Kidney (tissue), 14 donors: ENCODE results near the gene INVS. TPM values are rescaled to one million over a fixed set of nuclear protein-coding genes. Genes with fewer than 3 reads are reported as not detected.

Experiments
- DNase-seq, 5 donors: peaks; one replicate each; pipeline ENCODE4 v3.0.0-alpha.2; 2013 to 2020
- FAIRE-seq: peaks from 2 replicates; lab custom pipeline; 2012; peaks lifted over from hg19 to GRCh38; lab: Jason Lieb, UNC
- H3K27ac ChIP-seq, 2 donors: one replicate each; pipeline ENCODE4 v1.7.0; 2013; ENCODE audit warnings: low read depth in 2 of 2, low read length in 2 of 2, inconsistent platforms in 1 of 2
- H3K27me3 ChIP-seq: one replicate; pipeline ENCODE4 v1.7.1; 2013; ENCODE audit warnings: low read length, inconsistent platforms; ENCODE audit not compliant: control insufficient read depth, insufficient read depth
- H3K36me3 ChIP-seq, 3 donors: one replicate each; pipeline versions ENCODE4 v1.7.0 to v1.7.1; 2013; ENCODE audit warnings: low read length in 3 of 3, control low read depth in 1 of 3, inconsistent platforms in 1 of 3; ENCODE audit not compliant: insufficient read depth in 3 of 3, control insufficient read depth in 2 of 3
- H3K4me1 ChIP-seq, 3 donors: one replicate each; pipeline versions ENCODE4 v1.7.0 to v1.7.1; 2013; ENCODE audit warnings: low read length in 3 of 3, inconsistent platforms in 1 of 3, low read depth in 1 of 3; ENCODE audit not compliant: control insufficient read depth in 2 of 3, insufficient read depth in 2 of 3
- H3K4me3 ChIP-seq, 3 donors: one replicate each; pipeline versions ENCODE4 v1.7.0 to v1.8.1; 2013; ENCODE audit warnings: low read length in 3 of 3, control low read depth in 1 of 3, inconsistent platforms in 1 of 3
- H3K9ac ChIP-seq, 3 donors: one replicate each; pipeline versions ENCODE4 v1.7.0 to v1.7.1; 2013; ENCODE audit warnings: low read length in 3 of 3, control low read depth in 1 of 3, inconsistent platforms in 1 of 3
- H3K9me3 ChIP-seq, 3 donors: one replicate each; pipeline versions ENCODE4 v1.7.0 to v1.7.1; 2013; ENCODE audit warnings: low read length in 3 of 3, control low read depth in 1 of 3, inconsistent platforms in 1 of 3; ENCODE audit not compliant: control insufficient read depth in 2 of 3, insufficient read depth in 1 of 3
- intact Hi-C: fragments of 100-400 bp; cut with DNase I; formaldehyde crosslinking; loops from one replicate; pipeline ENCODE4 v1.11.1; 2022
- polyA plus RNA-seq: library from polyadenylated mRNA; stranded (reverse); fragments of 350-450 nt; fragmentation: Illumina TruSeq; extraction: RNeasy Lipid Tissue Mini Kit (QIAGEN cat#74804); gene quantifications from one replicate; pipeline ENCODE4 v1.2.3, GENCODE V29; 2014; ENCODE audit warnings: low read depth, low replicate concordance; ENCODE audit not compliant: insufficient read depth
- total RNA-seq: library from RNA; stranded (reverse); fragmentation: NEBNext Ultra II Directional; extraction: Animal tissue kit (Norgen Biotek cat#: 25700); gene quantifications from one replicate; pipeline ENCODE4 v1.2.1, GENCODE V29; 2021
- TF ChIP-seq, protein P1 (sequence below): IDR thresholded peaks from 3 replicates; pipeline ENCODE4 v1.5.1; 2012; ENCODE audit warnings: mild to moderate bottlenecking, moderate library complexity, borderline replicate concordance; ENCODE audit not compliant: insufficient read depth; ENCODE audit errors: extremely low read depth
- donor health status: control.
- donor health status: control.
- donor health status: control.
- donor health status: control.
- donor health status: control.
- donor health status: DM: yes; HTN: yes; CAD: no.
- donor health status: Normal renal cell carcinoma (clear cell type).

The INVS gene
- total and polyA plus RNA-seq, 2 donors from 2014 or later: 7.1 to 19.7 TPM

DNA sequence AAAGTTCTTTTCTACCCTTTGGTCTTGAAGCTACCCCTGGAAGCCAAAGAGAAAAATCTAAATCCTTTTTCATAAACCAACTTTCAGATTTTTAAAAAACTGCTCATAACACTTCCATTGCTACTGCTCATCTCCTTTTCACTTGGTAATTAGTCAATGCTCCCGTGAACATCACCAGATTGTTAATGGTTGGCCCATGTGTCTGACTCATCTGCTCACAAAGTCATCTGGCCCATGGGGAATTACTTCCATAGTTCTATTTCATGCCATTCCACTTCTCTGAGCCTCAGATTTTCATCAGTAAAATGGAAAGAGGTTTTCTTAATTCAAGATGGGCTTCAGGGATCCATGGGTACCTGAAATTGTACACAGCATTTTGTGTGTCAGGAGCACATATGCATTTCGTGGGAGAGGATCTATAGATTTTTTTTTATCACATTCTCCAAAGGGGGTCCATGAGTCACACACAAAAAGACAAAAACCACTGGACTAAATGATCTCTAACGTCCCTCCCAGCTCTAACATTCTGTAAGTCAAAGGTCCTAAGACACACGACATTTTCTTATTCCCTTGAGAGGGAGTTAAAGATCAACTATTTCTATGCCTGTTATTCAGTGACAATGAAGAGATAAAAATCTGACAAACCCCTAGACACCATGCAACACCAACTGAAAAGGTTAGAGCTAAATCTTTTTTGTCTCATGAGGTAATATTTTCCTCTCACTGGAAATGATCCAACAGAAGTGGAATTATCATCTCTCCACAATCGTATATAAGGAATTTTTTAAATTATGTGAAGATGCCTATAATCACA, 178.3 kb downstream of the INVS start:
- H3K27ac ChIP-seq: no peak overlapping the region
- H3K27me3 ChIP-seq: no peaks in the 10 kb centered on the region
- no peak overlapping the region for H3K4me3 ChIP-seq
- TF ChIP-seq, protein P1, sequence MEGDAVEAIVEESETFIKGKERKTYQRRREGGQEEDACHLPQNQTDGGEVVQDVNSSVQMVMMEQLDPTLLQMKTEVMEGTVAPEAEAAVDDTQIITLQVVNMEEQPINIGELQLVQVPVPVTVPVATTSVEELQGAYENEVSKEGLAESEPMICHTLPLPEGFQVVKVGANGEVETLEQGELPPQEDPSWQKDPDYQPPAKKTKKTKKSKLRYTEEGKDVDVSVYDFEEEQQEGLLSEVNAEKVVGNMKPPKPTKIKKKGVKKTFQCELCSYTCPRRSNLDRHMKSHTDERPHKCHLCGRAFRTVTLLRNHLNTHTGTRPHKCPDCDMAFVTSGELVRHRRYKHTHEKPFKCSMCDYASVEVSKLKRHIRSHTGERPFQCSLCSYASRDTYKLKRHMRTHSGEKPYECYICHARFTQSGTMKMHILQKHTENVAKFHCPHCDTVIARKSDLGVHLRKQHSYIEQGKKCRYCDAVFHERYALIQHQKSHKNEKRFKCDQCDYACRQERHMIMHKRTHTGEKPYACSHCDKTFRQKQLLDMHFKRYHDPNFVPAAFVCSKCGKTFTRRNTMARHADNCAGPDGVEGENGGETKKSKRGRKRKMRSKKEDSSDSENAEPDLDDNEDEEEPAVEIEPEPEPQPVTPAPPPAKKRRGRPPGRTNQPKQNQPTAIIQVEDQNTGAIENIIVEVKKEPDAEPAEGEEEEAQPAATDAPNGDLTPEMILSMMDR: no peak
- DNase-seq: no peak
- FAIRE-seq: no peak
- no peaks in the 10 kb centered on the region for H3K4me1 ChIP-seq
- intact Hi-C loops: no loop called here
- H3K9me3 ChIP-seq: no peaks in the 10 kb centered on the region
- H3K9ac ChIP-seq: no peak overlapping the region
- peaks cover 0 to 3% (median 0%) of the 10 kb centered on the region in 3 donors for H3K36me3 ChIP-seq

DNA sequence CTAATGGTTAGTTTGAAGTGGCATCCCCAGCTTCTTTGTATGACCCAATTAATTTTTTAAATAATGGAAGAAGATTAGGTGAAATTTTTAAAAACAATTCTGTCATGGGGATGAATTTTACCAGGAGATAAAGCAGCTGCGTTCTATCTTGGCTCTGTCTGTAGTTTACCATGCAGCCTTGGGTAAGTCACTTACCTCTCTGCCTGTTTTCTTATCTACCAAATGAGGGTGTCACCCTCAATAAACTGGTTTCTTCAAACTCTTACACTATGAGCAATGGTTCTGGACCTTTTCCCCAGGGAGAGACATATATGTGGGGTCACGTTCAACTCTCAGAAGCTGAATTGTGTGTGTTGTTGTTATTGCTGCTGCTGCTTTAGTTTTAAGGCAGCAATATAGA, 182.0 kb downstream of the INVS start:
- H3K9me3 ChIP-seq: peaks cover 0 to 17% (median 0%) of the 10 kb centered on the region in 3 donors
- no peaks in the 10 kb centered on the region for H3K4me1 ChIP-seq
- intact Hi-C loops: no loop called here
- H3K9ac ChIP-seq: no peak overlapping the region
- no peak overlapping the region for H3K4me3 ChIP-seq
- no peak for DNase-seq
- no peak overlapping the region for H3K27ac ChIP-seq
- H3K36me3 ChIP-seq: peaks cover 7 to 19% (median 9%) of the 10 kb centered on the region in 3 donors
- FAIRE-seq: no peak
- H3K27me3 ChIP-seq: no peaks in the 10 kb centered on the region
- TF ChIP-seq, protein P1: no peak

DNA sequence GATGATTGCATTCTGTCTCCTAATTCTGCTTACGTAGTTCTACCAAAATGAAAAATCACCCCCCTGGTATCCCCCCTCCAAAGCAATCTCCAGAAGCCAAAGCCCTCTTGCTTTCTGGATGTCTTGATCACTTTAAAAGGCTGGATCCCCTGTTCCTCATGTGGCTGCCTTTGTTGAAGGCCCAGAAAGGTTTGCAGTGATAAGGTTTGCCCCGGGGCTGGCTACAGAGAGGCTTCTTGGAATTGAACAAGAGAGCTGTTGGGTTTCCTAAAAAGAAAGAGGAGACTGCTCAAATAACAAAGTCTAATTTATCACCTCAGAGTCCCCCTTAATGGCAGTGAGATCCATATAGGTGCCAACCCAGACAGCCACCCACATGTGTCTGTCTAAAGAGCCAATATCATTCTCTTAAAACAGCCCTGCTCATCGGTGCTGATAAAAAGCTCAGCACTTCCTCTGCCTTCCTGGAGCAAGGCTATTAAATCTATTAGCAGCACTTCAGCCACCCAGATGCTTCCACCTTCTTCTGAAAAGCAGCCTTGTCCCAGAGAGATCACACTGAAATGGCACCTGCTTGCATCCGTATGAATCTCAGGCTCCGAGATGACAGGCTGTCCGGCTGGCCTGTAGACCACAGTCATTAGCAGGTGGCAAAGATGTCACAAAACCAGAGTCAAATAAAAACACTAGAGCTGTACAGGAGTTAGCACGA, 182.8 kb downstream of the INVS start:
- Histone ChIP-seq H3K9me3 (peaks cover 0 to 17% (median 0%) of the 10 kb centered on the region in 3 donors), H3K27ac (no peak overlapping the region), H3K4me3 (no peak overlapping the region), H3K27me3 (no peaks in the 10 kb centered on the region), H3K4me1 (no peaks in the 10 kb centered on the region), H3K9ac (no peak overlapping the region), H3K36me3 (peaks cover 7 to 19% (median 9%) of the 10 kb centered on the region in 3 donors)
- TF ChIP-seq, protein P1: no peak
- intact Hi-C loops: no loop called here
- FAIRE-seq: no peak
- DNase-seq: no peak
